Mammary epithelial cell (primary cell): Measurements from ENCODE around the gene USP28.

Experiments used
- CTCF ChIP-seq, 2 donors: IDR thresholded peaks in 1 of 2; conservative IDR thresholded peaks in 1 of 2; 2 replicates each; pipeline ENCODE4 v1.5.1; 2011 to 2012; ENCODE audit warnings: inconsistent platforms in 2 of 2, low read length in 2 of 2, mild to moderate bottlenecking in 2 of 2, control low read depth in 1 of 2, low read depth in 1 of 2; ENCODE audit not compliant: insufficient read depth in 1 of 2; ENCODE audit errors: extremely low read depth in 1 of 2
- EZH2 ChIP-seq: IDR thresholded peaks from 2 replicates; pipeline ENCODE4 v1.6.1; 2012; ENCODE audit warnings: low read length, inconsistent platforms, borderline replicate concordance

GRCh38 chr11:113831314-113831713 lies 44.1 kb downstream of the USP28 start:
- TF ChIP-seq EZH2 (no peak), CTCF (conservative IDR thresholded peaks at IDR 0.05 in 1 of 2, IDR thresholded peaks at IDR 0.05 in 1 of 2; ENCODE audit: extremely low read depth in 1 of 2, insufficient read depth in 1 of 2, low read depth in 1 of 2, low read length in 2 of 2) (no peak)
